Progenitor cell of endocrine pancreas (in vitro differentiated cells): ENCODE measurements around the gene SEMA3C. TPM values are rescaled to one million over a fixed set of nuclear protein-coding genes. Genes with fewer than 3 reads are reported as not detected.

ENCODE experiments used
- DNase-seq: peaks from one replicate; pipeline ENCODE4 v3.0.0; 2021; ENCODE audit warnings: low spot score; ENCODE audit not compliant: unreplicated experiment
- H3K27ac Mint-ChIP-seq: 2 replicates; pipeline ENCODE4 v1.8.0; 2021; ENCODE audit warnings: mild to moderate bottlenecking, moderate library complexity, mixed read lengths
- H3K27me3 Mint-ChIP-seq: 2 replicates; pipeline ENCODE4 v1.8.0; 2021; ENCODE audit warnings: mixed read lengths
- H3K36me3 Mint-ChIP-seq: 2 replicates; pipeline ENCODE4 v1.8.0; 2022; ENCODE audit warnings: mixed read lengths; ENCODE audit not compliant: insufficient read depth
- H3K4me1 Mint-ChIP-seq: 2 replicates; pipeline ENCODE4 v1.8.0; 2021; ENCODE audit warnings: low read depth, mixed read lengths
- H3K4me3 Mint-ChIP-seq: 2 replicates; pipeline ENCODE4 v1.8.0; 2021; ENCODE audit warnings: low read depth, mild to moderate bottlenecking, moderate library complexity, mixed read lengths
- H3K9me3 Mint-ChIP-seq: 2 replicates; pipeline ENCODE4 v1.8.0; 2021; ENCODE audit warnings: low read depth, mixed read lengths
- total RNA-seq: library from RNA; stranded (reverse); gene quantifications from 2 replicates; pipeline ENCODE4 v1.2.1, GENCODE V29; 2021
- TF ChIP-seq, protein P1 (sequence below): fragments of 200-600 bp; sonication (generic); IDR thresholded peaks from one replicate; pipeline ENCODE4 v1.5.0; 2021; ENCODE audit warnings: antibody characterized with exemption, mild to moderate bottlenecking; ENCODE audit not compliant: unreplicated experiment

The SEMA3C gene
- total RNA-seq, 1 donor from 2014 or later, result 136 TPM

GRCh38 chr7:80779456-80779855 is 139.4 kb downstream of the SEMA3C start:
- Mint-ChIP-seq H3K36me3 (peaks cover 24% of the 10 kb centered on the region), H3K27ac (no peak overlapping the region), H3K27me3 (no peaks in the 10 kb centered on the region), H3K4me1 (peaks cover 18% of the 10 kb centered on the region), H3K4me3 (no peak overlapping the region), H3K9me3 (no peaks in the 10 kb centered on the region)
- TF ChIP-seq, protein P1, sequence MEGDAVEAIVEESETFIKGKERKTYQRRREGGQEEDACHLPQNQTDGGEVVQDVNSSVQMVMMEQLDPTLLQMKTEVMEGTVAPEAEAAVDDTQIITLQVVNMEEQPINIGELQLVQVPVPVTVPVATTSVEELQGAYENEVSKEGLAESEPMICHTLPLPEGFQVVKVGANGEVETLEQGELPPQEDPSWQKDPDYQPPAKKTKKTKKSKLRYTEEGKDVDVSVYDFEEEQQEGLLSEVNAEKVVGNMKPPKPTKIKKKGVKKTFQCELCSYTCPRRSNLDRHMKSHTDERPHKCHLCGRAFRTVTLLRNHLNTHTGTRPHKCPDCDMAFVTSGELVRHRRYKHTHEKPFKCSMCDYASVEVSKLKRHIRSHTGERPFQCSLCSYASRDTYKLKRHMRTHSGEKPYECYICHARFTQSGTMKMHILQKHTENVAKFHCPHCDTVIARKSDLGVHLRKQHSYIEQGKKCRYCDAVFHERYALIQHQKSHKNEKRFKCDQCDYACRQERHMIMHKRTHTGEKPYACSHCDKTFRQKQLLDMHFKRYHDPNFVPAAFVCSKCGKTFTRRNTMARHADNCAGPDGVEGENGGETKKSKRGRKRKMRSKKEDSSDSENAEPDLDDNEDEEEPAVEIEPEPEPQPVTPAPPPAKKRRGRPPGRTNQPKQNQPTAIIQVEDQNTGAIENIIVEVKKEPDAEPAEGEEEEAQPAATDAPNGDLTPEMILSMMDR, result no peak
- no peak for DNase-seq

GRCh38 chr7:80775897-80776296 is 143.0 kb downstream of the SEMA3C start:
- peaks cover 18% of the 10 kb centered on the region for H3K36me3 Mint-ChIP-seq
- H3K27me3 Mint-ChIP-seq, result no peaks in the 10 kb centered on the region
- TF ChIP-seq, protein P1, result no peak
- no peaks in the 10 kb centered on the region for H3K9me3 Mint-ChIP-seq
- H3K4me3 Mint-ChIP-seq, result no peak overlapping the region
- no peak for DNase-seq
- H3K27ac Mint-ChIP-seq, result no peak overlapping the region
- peaks cover 39% of the 10 kb centered on the region for H3K4me1 Mint-ChIP-seq

- Mint-ChIP-seq H3K9me3 (no peaks in the 10 kb centered on the region), H3K4me3 (no peak overlapping the region), H3K4me1 (peaks cover 40% of the 10 kb centered on the region), H3K36me3 (peaks cover 17% of the 10 kb centered on the region), H3K27ac (no peak overlapping the region), H3K27me3 (no peaks in the 10 kb centered on the region)
- TF ChIP-seq, protein P1, result no peak
- DNase-seq, result no peak
These were observed 143.4 kb downstream of the SEMA3C start for GRCh38 chr7:80775482-80775881.

GRCh38 chr7:80774843-80775242 is 144.0 kb downstream of the SEMA3C start:
- Mint-ChIP-seq H3K4me1 (peaks cover 40% of the 10 kb centered on the region), H3K4me3 (peak overlapping the region; percentile 15)
- TF ChIP-seq, protein P1, result no peak

DNA sequence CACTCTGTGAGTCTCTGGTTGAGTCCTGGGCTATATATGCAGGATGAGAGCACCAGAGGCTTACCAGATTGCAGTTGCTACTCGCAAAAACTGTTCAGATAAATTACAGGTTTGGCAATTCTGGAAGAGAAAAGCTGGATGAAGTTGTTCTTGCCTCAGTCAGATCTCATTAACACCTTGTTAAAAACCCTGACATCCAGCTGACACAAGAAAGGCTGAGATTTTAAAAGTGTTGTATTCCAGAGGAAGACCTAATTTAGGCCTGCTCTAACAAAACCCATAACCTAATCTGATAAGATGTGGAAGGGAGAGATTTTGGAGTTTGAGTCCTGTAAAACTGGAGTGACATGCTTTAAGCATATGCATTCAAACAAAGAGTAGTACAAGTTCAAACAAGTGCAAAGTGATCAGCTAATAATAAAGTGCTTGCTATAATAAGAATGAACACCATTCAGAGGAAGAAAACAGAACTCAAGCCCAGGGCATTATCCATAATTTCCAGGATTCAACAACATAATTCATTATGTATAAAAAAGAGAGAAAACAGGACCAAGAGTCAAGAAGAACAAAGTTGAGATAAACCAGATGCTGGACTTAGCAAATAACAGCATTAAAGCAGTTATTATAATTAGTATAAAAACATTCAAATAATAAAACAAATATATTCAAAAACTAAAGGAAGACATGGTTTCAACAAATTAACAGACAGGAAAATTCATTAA is 144.9 kb downstream of the SEMA3C start:
- Mint-ChIP-seq H3K4me3 (no peak overlapping the region), H3K36me3 (peaks cover 20% of the 10 kb centered on the region), H3K27me3 (no peaks in the 10 kb centered on the region), H3K9me3 (no peaks in the 10 kb centered on the region), H3K4me1 (peaks cover 40% of the 10 kb centered on the region), H3K27ac (no peak overlapping the region)
- no peak for DNase-seq
- TF ChIP-seq, protein P1, result no peak

More at GRCh38 chr7:80774843-80775242, 144.0 kb downstream of the SEMA3C start:
- H3K36me3 Mint-ChIP-seq, result peaks cover 22% of the 10 kb centered on the region
- no peaks in the 10 kb centered on the region for H3K27me3 Mint-ChIP-seq
- no peak for DNase-seq
- no peaks in the 10 kb centered on the region for H3K9me3 Mint-ChIP-seq
- H3K27ac Mint-ChIP-seq, result peak overlapping the region; percentile 76
